Karpas-422 (cell line): ENCODE measurements around the gene NUDT15. TPM values are rescaled to one million over a fixed set of nuclear protein-coding genes. Genes with fewer than 3 reads are reported as not detected.

Source experiments
- DNase-seq: peaks from one replicate; pipeline ENCODE4 v3.0.0-alpha.2; 2015
- H2AFZ ChIP-seq: fragments of 200-600 bp; sonication (generic); 2 replicates; pipeline ENCODE4 v1.6.1; 2014; ENCODE audit warnings: antibody characterized with exemption, low read length, mixed read lengths
- H3K27ac ChIP-seq: fragments of 200-600 bp; sonication (generic); 2 replicates; pipeline ENCODE4 v1.5.1; 2014; ENCODE audit warnings: mild to moderate bottlenecking, low read length, moderate library complexity
- H3K27me3 ChIP-seq: fragments of 200-600 bp; sonication (generic); 2 replicates; pipeline ENCODE4 v1.6.1; 2014; ENCODE audit warnings: low read length, mixed read lengths
- H3K36me3 ChIP-seq: fragments of 200-600 bp; sonication (generic); 2 replicates; pipeline ENCODE4 v1.6.1; 2014; ENCODE audit warnings: low read length, mixed read lengths; ENCODE audit not compliant: insufficient read depth
- H3K4me1 ChIP-seq: fragments of 200-600 bp; sonication (generic); 2 replicates; pipeline ENCODE4 v1.6.1; 2014; ENCODE audit warnings: mild to moderate bottlenecking, low read length, mixed read lengths
- H3K4me2 ChIP-seq: fragments of 200-600 bp; sonication (generic); 2 replicates; pipeline ENCODE4 v1.6.1; 2014; ENCODE audit warnings: low read length, low read depth, mild to moderate bottlenecking; ENCODE audit not compliant: poor library complexity, severe bottlenecking
- H3K4me3 ChIP-seq: fragments of 200-600 bp; sonication (generic); 2 replicates; pipeline ENCODE4 v1.5.1; 2014; ENCODE audit warnings: mild to moderate bottlenecking, antibody characterized with exemption, low read length, mixed read lengths
- H3K79me2 ChIP-seq: fragments of 200-600 bp; sonication (generic); 2 replicates; pipeline ENCODE4 v1.6.1; 2014; ENCODE audit warnings: mild to moderate bottlenecking, low read length, mixed read lengths
- H3K9ac ChIP-seq: fragments of 200-600 bp; sonication (generic); 2 replicates; pipeline ENCODE4 v1.6.0; 2014; ENCODE audit warnings: low read length
- H3K9me2 ChIP-seq: fragments of 200-600 bp; sonication (generic), shearing (Covaris generic); replicated peaks from 2 replicates; pipeline ENCODE4 v1.6.0; 2014; ENCODE audit warnings: mild to moderate bottlenecking, low read length, moderate library complexity; ENCODE audit not compliant: insufficient read depth
- H3K9me3 ChIP-seq: fragments of 300-700, 200-600 bp; sonication (generic); 2 replicates; pipeline ENCODE4 v1.6.1; 2014; ENCODE audit warnings: low read length, mixed read lengths
- H4K20me1 ChIP-seq: fragments of 200-600 bp; sonication (generic); 2 replicates; pipeline ENCODE4 v1.6.1; 2014; ENCODE audit warnings: mild to moderate bottlenecking, antibody characterized with exemption, low read length, low read depth; ENCODE audit not compliant: insufficient read depth
- total RNA-seq: library from RNA; depleted of rRNA; stranded (reverse); fragments of >200 nt; shearing (Covaris generic); gene quantifications from 2 replicates; pipeline ENCODE4 v1.2.3, GENCODE V29; 2014; ENCODE audit warnings: low replicate concordance; rRNA removed

Gene NUDT15
- total RNA-seq = 16.9 and 22.6 TPM in 2 replicates

DNA sequence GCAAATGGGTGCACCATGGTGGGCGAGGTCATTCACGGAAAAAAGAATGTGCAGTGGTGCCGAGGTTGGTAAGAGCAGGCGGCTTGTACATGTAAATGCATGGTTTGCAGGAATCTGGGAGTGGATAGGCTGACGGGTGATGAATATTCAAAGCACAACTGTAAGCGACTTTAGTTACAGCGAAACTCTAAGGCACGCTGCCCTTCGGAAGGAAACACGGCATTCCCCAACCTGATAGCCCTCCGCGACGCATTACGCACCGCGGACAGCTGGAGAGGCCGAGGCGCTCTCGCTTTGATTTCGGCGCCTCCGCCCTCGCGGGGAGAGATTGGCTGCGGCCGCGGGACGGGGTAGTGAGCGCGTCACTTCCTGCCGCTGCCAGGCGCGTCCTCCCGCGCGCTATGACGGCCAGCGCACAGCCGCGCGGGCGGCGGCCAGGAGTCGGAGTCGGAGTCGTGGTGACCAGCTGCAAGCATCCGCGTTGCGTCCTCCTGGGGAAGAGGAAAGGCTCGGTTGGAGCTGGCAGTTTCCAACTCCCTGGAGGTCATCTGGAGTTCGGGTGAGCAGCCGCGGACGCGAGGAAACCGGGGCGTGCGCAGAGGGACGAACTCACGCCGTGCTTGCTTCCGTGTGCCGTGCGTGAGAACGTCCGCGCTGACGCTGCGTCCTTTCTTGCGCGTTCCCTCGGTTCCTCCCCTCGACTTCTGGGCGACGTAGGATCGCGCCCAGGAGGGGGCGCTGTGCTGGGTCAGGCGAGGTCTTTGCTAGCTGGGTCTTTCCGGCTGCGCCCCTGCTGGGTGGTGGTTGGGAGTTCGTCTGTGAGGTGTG, at the start of gene NUDT15:
Gene NUDT15, plus strand, starts transcription at position 381 of the 828 bp plus-strand sequence. Its CDS starts 21 bp downstream, at position 402.
- DNase-seq = peak; percentile 99
- H3K27ac ChIP-seq = peak within 1 kb of the TSS; percentile 88
- H3K4me1 ChIP-seq = peaks cover 27% of the 10 kb centered on the region
- peak within 1 kb of the TSS; percentile 72 for H2AFZ ChIP-seq
- H3K9me2 ChIP-seq = no peaks in the 10 kb centered on the region
- H3K9me3 ChIP-seq = peaks cover 4% of the 10 kb centered on the region
- peak within 1 kb of the TSS; percentile 87 for H3K9ac ChIP-seq
- peak within 1 kb of the TSS; percentile 90 for H3K4me2 ChIP-seq
- peak within 1 kb of the TSS; percentile 92 for H3K4me3 ChIP-seq
- no peaks in the 10 kb centered on the region for H3K27me3 ChIP-seq
- H4K20me1 ChIP-seq = no peaks in the 10 kb centered on the region
- peaks cover 54% of the 10 kb centered on the region for H3K79me2 ChIP-seq
- H3K36me3 ChIP-seq = peaks cover 23% of the 10 kb centered on the region

DNA sequence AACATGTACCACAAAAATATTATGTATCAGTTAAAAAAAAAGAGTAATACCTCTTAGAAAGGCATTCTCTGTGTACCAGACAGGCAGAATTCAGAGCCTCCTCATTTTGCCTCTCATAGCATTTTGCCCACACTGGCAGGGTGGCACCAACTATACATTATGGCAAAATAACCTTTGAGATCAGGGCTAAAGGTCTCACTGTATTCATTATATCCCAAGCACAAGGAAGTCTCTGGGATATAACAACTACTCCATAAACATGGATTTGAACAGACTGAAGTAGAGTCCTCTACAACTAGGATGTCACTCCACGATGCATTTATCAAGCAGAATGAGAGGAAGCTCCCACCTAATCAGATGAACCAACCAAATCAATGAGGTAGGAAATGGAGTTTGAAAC, 47.1 kb upstream of the NUDT15 start:
- Histone ChIP-seq H3K9ac (no peak overlapping the region), H3K9me2 (no peaks in the 10 kb centered on the region), H3K4me3 (no peak overlapping the region), H4K20me1 (no peaks in the 10 kb centered on the region), H3K4me1 (no peaks in the 10 kb centered on the region), H3K9me3 (no peaks in the 10 kb centered on the region), H3K27ac (no peak overlapping the region), H3K79me2 (peaks cover 74% of the 10 kb centered on the region), H2AFZ (no peak overlapping the region), H3K27me3 (no peaks in the 10 kb centered on the region), H3K4me2 (no peak overlapping the region), H3K36me3 (peaks cover 87% of the 10 kb centered on the region)
- DNase-seq = no peak

DNA sequence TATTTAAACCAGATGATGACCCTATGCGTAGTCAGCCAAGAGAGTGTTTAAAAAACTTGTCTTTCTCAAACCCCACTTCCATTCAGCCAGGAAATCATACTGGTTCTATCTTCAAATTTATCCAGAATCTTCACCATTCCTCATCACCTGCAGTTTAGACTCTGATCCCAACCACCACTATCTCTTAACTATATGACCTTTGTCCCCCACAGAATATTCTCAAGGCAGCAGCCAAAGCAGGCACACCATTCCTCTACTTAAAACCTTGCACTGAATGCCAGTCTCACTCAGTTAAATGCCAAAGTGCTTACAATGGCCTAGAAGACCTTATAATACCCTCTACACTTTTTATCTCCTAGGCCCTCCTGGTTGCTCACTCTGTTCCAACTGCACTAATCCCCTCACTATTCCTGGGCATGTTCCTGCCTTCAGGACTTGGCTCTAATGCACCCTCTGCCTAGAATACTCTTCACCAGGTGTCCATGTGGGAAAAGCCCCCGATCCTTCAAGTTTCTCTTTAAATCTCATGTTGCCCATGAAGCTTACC, 46.5 kb upstream of the NUDT15 start:
- no peaks in the 10 kb centered on the region for H3K4me1 ChIP-seq

DNA sequence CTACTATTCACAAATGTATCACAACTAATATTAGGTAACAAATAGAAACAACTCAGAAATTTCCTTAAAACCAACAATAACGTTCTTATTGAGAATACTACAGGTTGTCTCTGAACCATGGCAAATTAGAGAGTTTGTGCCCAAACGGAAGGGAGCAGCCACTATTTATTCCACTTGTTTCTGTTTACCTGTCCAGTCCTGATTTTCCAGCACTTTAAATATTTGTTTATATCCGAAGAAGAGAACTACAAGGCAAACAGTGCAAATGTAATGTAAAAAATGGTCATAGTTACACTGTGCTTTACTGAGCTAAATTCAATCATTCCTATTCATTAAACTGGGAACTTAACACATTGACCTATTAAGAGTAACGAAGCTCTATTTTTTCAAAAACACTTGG, 45.7 kb upstream of the NUDT15 start:
- no peaks in the 10 kb centered on the region for H3K9me2 ChIP-seq
- H3K9ac ChIP-seq = no peak overlapping the region
- H3K4me1 ChIP-seq = no peaks in the 10 kb centered on the region
- H2AFZ ChIP-seq = no peak overlapping the region
- H3K9me3 ChIP-seq = no peaks in the 10 kb centered on the region
- H4K20me1 ChIP-seq = no peaks in the 10 kb centered on the region
- H3K27me3 ChIP-seq = no peaks in the 10 kb centered on the region
- H3K4me3 ChIP-seq = no peak overlapping the region
- no peak for DNase-seq
- H3K79me2 ChIP-seq = peaks cover 86% of the 10 kb centered on the region
- H3K27ac ChIP-seq = no peak overlapping the region
- H3K4me2 ChIP-seq = no peak overlapping the region
- H3K36me3 ChIP-seq = peaks cover 80% of the 10 kb centered on the region

More for the DNA sequence above, 46.5 kb upstream of the NUDT15 start:
- H3K9ac ChIP-seq = no peak overlapping the region
- H4K20me1 ChIP-seq = no peaks in the 10 kb centered on the region
- no peaks in the 10 kb centered on the region for H3K9me2 ChIP-seq
- no peak for DNase-seq
- H3K9me3 ChIP-seq = no peaks in the 10 kb centered on the region
- H3K79me2 ChIP-seq = peaks cover 79% of the 10 kb centered on the region
- no peak overlapping the region for H3K4me2 ChIP-seq
- H3K27me3 ChIP-seq = no peaks in the 10 kb centered on the region
- no peak overlapping the region for H3K27ac ChIP-seq
- H3K4me3 ChIP-seq = no peak overlapping the region
- no peak overlapping the region for H2AFZ ChIP-seq
- H3K36me3 ChIP-seq = peaks cover 84% of the 10 kb centered on the region

DNA sequence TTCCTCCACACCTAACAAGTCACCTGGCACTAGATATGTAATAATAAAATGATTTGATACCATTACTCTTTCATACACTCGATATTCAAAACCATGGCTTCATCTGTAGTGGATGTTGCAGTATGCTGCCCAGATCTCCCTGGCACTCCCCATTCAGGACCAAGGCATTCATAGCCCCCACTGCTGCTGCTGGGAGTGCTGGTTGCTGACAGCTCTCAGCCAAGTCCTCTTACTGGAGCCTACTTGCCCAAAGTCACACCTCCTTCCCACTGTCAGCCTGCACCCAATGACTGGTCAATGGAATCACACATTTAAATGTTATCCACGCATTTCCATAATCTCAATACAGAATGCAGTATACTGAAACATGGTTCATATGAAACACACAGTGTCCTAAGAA, 40.1 kb upstream of the NUDT15 start:
- Histone ChIP-seq H3K36me3 (peaks cover 39% of the 10 kb centered on the region), H2AFZ (no peak overlapping the region), H3K27me3 (no peaks in the 10 kb centered on the region), H4K20me1 (peaks cover 11% of the 10 kb centered on the region; the same call in 1 of the 2 replicates), H3K4me1 (peaks cover 24% of the 10 kb centered on the region), H3K9me3 (no peaks in the 10 kb centered on the region), H3K27ac (no peak overlapping the region), H3K4me3 (no peak overlapping the region), H3K4me2 (no peak overlapping the region), H3K9me2 (no peaks in the 10 kb centered on the region), H3K79me2 (peaks cover 87% of the 10 kb centered on the region), H3K9ac (no peak overlapping the region)
- DNase-seq = no peak

DNA sequence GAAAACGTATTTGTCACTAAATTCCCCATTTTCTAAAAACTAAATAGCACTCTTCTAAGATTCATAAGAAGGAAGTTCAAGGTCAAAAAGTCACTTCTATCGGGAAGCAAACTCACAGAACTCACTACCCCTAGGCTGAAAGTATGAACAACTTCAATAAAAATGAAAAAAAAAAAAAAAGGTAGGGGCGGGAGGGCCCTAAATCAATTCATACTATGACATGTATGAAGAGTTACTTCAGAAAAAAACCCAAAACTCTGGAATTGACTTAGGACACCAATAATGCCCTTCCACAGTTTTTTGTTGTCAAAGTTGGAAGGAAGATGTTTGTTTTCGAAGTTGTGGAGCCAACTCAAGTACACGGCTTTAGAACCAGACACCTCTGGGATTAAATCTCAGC, 37.6 kb upstream of the NUDT15 start:
- Histone ChIP-seq H2AFZ (no peak overlapping the region), H3K36me3 (peaks cover 22% of the 10 kb centered on the region), H4K20me1 (peaks cover 11% of the 10 kb centered on the region; the same call in 1 of the 2 replicates), H3K27ac (no peak overlapping the region), H3K27me3 (no peaks in the 10 kb centered on the region), H3K9ac (peak overlapping the region; percentile 98), H3K9me3 (no peaks in the 10 kb centered on the region), H3K4me3 (peak overlapping the region; percentile 96), H3K79me2 (peaks cover 65% of the 10 kb centered on the region), H3K9me2 (no peaks in the 10 kb centered on the region), H3K4me2 (peak overlapping the region; percentile 93), H3K4me1 (peaks cover 24% of the 10 kb centered on the region)
- DNase-seq = no peak

DNA sequence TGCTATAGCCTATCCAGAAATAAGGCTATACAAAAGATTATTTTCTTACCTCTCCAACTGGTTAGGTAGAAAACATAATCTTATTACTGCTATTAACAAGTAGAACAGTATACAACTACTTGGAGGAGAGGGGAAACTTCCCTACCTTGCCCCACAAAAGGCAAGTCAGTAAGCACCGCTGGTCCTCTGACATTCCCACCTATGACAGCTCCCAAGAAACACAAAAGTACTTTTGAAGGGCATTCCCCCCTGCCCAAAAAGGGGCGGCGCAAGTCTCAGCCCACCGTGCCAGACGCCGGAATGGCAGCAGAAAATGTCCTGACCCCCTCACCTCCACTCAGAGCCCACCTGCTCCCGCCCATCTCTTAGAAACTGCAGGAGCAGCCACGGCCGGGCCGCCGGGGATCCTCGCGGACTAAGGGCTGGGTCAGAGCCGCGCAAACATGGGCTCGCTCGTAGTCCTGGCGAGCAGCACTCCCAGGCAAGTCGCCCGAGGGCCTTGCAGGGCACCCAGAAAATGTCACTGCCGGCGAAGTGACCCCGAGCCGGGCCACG, 36.9 kb upstream of the NUDT15 start:
- H3K9me3 ChIP-seq = no peaks in the 10 kb centered on the region
- peak overlapping the region; percentile 98 for H3K9ac ChIP-seq
- peaks cover 11% of the 10 kb centered on the region; the same call in 1 of the 2 replicates for H4K20me1 ChIP-seq
- no peaks in the 10 kb centered on the region for H3K27me3 ChIP-seq
- peak; percentile 50 for DNase-seq
- peak overlapping the region; percentile 96 for H3K4me3 ChIP-seq
- peaks cover 58% of the 10 kb centered on the region for H3K79me2 ChIP-seq
- no peaks in the 10 kb centered on the region for H3K9me2 ChIP-seq
- peak overlapping the region; percentile 97 for H2AFZ ChIP-seq
- H3K4me1 ChIP-seq = peaks cover 24% of the 10 kb centered on the region
- H3K36me3 ChIP-seq = peaks cover 15% of the 10 kb centered on the region
- H3K4me2 ChIP-seq = peak overlapping the region; percentile 93
- no peak overlapping the region for H3K27ac ChIP-seq
